Stimulated activated CD8-positive, alpha-beta memory T cell treated with anti-CD3 and anti-CD28 coated beads, Interleukin-4, amount 100 ng/mL, for 1 hour (primary cell): ENCODE data around the gene SCIN.

Experiments used
- DNase-seq, 2 donors: peaks; one replicate each; pipeline ENCODE4 v3.0.0-alpha.2; 2020; ENCODE audit warnings: low read depth in 2 of 2, low spot score in 1 of 2

SCIN gene

GRCh38 chr7:12567015-12567414 lies 3.5 kb upstream of the SCIN start:
- DNase-seq = no peak

- DNase-seq = no peak
Observed at GRCh38 chr7:12569673-12570072, 847 bp upstream of the SCIN start.

GRCh38 chr7:12570168-12570533 lies 369 bp upstream of the SCIN start:
- no peak for DNase-seq

- no peak for DNase-seq
Observed at GRCh38 chr7:12571691-12572090, 1.2 kb downstream of the SCIN start.

- DNase-seq = no peak
Observed at GRCh38 chr7:12572941-12573575, 2.5 kb downstream of the SCIN start.

- no peak for DNase-seq
Observed at GRCh38 chr7:12573885-12574284, 3.4 kb downstream of the SCIN start.

GRCh38 chr7:12578930-12579640 lies 8.6 kb downstream of the SCIN start:
- DNase-seq = no peak

- DNase-seq = no peak
Observed at GRCh38 chr7:12581897-12582296, 11.4 kb downstream of the SCIN start.

GRCh38 chr7:12582362-12582761 lies 11.8 kb downstream of the SCIN start:
- no peak for DNase-seq

- no peak for DNase-seq
Observed at GRCh38 chr7:12583176-12583575, 12.7 kb downstream of the SCIN start.

- no peak for DNase-seq
Observed at GRCh38 chr7:12583922-12584321, 13.4 kb downstream of the SCIN start.

- no peak for DNase-seq
Observed at GRCh38 chr7:12584930-12585329, 14.4 kb downstream of the SCIN start.

GRCh38 chr7:12586271-12586670 lies 15.8 kb downstream of the SCIN start:
- no peak for DNase-seq

- no peak for DNase-seq
Observed at GRCh38 chr7:12588259-12588904, 17.9 kb downstream of the SCIN start.

GRCh38 chr7:12590559-12590958 lies 20.0 kb downstream of the SCIN start:
- DNase-seq = no peak

GRCh38 chr7:12594122-12594897 lies 23.8 kb downstream of the SCIN start:
- no peak for DNase-seq

- no peak for DNase-seq
Observed at GRCh38 chr7:12595148-12595547, 24.6 kb downstream of the SCIN start.

- no peak for DNase-seq
Observed at GRCh38 chr7:12596225-12596790, 25.8 kb downstream of the SCIN start.

- DNase-seq = no peak
Observed at GRCh38 chr7:12601302-12601869, 30.9 kb downstream of the SCIN start.

GRCh38 chr7:12607134-12607533 lies 36.6 kb downstream of the SCIN start:
- no peak for DNase-seq

GRCh38 chr7:12609561-12609960 lies 39.0 kb downstream of the SCIN start:
- no peak for DNase-seq
